Esophagus squamous epithelium (tissue), 4 donors: ENCODE measurements around the gene TRPM1.

Source experiments
- CTCF ChIP-seq, 6 experiments: fragments of 450-650 bp in 4 of 6; fragments of 200-600 bp in 2 of 6; sonication (generic) in 2 of 6; IDR thresholded peaks; one replicate each; pipeline ENCODE4 v1.5.1; 2016 to 2019; ENCODE audit warnings: antibody characterized with exemption in 6 of 6, mild to moderate bottlenecking in 4 of 6, moderate library complexity in 4 of 6
- POLR2A ChIP-seq, 4 donors: fragments of 450-650 bp; IDR thresholded peaks; one replicate each; pipeline ENCODE4 v1.6.1; 2017; ENCODE audit warnings: antibody characterized with exemption in 4 of 4, mild to moderate bottlenecking in 4 of 4, moderate library complexity in 3 of 4

GRCh38 chr15:31089368-31090047, 12.0 kb downstream of the TRPM1 start:
- TF ChIP-seq CTCF (IDR thresholded peaks at IDR 0.05) (no peak), POLR2A (IDR thresholded peaks at IDR 0.05) (no peak)
